Measurements from ENCODE around the gene ESAM.

Gene ESAM

DNA sequence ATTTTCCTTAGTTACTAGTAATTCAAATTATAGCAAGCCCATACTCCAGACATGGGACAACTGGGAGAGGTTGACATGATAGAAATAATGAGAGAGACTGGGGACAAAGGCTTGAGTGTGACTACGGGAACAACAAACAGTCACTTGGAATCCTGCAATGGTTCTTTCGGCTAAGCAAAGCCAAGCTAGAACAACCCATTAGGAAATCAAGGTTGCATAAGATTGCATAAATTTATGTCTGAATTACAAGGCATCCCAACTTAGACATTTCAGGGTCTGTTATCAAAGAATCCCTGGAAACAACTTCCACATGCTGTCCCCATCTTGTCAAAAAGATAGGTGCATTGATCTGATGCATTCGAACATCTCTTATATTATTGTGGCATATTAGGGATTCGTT is 32.5 kb downstream of the ESAM start:
- no peak for DNase-seq

DNA sequence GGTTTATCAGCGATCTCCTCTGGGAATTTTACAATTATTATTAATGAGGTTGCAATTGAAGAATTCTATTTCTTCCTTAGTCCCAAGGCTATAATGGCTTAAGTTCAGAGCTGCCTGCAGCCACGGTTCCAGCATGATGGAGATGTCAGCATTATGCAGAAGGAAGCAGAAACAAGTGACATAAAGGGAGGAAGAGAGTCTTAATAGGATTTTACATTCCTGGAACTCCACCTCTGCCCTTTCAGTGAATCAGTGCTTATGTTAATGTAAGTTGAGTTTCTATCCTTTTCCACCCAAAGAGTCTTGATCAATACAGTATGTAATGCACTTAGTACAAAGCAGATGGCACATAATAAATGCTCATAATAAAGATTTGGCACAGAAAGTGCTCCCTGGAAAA is 34.0 kb downstream of the ESAM start:
- DNase-seq: no peak

DNA sequence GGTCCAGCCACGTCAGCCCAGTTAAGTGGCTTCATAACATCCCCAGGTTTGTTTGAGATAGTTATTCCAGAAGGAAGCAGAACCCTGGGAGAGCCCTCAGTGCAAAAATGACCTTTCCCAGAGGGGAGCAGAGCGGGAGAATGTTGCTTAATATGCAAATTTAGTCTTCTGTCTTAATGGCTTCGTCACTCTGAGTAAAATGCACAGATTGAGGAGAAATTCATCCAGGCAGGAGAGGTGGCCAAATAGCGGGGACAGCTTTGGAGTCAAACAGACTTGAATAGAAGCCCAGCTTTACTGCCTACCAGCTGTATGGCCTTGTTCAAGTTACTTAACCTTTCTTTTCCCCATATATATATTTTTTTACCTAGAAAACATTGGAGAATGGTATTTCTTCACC is 34.6 kb downstream of the ESAM start:
- DNase-seq: no peak

DNA sequence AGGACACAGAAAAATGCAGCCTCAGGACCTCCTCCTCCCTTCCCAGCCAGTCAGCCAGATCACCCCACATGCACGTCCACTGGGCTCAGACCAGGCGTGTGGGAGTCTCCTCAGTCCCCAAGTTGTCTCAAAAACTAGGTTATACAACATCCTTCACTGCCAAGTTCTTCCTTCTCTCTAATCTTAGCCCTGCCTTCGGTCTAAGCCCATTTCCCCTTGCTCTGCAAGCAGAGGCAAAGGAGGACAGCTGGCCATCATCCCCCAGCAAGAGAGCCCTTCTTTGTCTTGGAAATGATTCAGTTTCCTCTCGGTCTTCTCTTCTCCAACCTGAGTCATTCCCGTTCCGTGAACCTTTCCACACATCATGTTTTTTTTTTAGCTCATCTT is 36.4 kb downstream of the ESAM start:
- peak; percentile 28 to 60 (median 48) for DNase-seq

DNA sequence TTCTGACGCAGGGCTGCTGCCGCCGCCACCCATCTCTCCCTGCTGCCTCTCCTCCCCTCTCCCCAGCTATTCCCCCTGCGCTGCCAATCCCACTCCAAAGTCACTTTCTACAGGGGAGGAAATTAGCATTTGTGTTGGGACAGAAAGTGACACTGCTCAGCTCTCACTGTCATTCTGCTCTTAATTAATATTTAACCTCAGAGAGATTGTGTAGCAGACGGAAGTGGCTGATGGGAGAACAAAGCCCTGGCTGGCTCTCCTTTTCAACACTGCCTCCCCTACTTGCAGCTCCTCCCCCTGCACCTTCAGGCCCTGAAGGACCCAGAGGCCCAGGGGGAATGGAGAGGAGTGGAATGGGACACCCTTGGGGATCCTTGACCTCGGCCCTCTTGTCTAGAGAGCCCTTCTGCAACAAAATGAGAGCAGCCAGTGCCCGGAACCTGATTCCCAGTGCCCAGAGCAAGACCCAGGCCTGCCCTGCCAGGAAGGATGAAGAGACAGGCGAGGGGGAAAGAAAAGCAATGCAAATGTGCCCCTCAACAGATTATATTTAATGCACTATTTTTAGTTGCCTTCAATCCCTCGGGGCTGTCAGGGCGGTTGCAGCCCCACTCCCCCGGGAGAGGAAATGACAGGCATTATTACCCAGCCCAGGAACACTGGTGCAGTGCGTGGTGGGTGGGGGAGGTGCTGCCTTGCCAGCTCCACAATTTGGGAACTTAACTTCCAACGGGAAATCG is 36.9 kb downstream of the ESAM start:
- DNase-seq: no peak

DNA sequence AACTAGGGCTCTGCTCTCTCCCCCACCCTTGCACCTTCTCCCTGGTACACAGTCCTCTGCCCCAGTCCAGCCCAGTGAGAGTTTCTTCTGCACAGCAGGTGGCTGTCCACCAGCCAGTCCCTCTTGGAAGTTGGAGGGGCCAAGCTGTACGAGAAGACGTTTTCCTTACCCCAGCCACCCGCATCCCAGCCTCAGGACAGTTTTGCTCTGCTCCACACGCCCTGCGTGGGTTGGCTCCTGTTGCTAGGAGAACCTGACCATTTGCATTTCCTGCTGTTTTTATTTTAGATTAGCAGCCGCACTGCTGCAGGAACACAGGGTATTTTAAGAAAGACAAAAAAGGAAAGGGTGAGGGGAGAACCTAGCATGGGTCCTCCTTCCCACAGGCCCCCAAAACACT is 39.9 kb downstream of the ESAM start:
- peak in 2 of 4 experiments; percentile 30 to 40 for DNase-seq

DNA sequence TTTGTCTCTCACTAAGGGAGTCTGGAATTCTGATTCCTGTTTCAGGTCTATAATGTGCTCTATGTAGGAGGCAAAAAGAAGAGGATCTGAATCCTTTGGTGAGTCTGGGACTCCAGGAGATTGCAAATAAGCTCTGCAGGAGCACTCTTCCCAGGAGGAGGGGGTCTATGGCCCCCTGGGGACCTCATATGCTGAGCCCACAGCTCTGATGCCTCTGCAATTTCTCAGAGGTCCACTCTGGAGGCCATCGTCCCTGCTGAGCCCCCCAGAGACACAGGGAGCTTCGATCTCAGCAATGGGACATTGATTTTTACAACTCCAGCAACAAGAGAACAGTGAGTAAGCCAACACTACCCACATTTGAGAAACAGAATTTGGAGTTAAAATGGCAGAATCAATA is 42.6 kb downstream of the ESAM start:
- no peak for DNase-seq

DNA sequence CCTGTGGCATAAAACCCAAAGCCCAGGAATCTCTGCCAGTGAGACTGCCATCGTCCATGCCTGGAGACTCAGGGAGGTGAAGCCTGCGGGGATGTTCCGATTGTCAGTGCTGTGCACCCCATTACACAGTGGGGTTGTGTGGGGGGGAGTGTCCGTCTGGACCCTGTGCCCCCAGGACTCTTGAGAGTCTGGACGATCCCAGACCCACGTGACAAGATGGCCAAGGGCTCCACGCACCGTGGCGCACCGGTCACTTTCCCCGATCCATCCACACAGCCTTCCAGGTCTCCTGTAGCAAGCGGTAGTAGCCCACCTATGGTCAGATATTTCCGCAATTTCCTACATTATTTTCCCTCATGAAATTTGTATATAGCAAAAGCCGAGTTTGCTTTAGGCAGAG is 43.3 kb downstream of the ESAM start:
- no peak for DNase-seq

DNA sequence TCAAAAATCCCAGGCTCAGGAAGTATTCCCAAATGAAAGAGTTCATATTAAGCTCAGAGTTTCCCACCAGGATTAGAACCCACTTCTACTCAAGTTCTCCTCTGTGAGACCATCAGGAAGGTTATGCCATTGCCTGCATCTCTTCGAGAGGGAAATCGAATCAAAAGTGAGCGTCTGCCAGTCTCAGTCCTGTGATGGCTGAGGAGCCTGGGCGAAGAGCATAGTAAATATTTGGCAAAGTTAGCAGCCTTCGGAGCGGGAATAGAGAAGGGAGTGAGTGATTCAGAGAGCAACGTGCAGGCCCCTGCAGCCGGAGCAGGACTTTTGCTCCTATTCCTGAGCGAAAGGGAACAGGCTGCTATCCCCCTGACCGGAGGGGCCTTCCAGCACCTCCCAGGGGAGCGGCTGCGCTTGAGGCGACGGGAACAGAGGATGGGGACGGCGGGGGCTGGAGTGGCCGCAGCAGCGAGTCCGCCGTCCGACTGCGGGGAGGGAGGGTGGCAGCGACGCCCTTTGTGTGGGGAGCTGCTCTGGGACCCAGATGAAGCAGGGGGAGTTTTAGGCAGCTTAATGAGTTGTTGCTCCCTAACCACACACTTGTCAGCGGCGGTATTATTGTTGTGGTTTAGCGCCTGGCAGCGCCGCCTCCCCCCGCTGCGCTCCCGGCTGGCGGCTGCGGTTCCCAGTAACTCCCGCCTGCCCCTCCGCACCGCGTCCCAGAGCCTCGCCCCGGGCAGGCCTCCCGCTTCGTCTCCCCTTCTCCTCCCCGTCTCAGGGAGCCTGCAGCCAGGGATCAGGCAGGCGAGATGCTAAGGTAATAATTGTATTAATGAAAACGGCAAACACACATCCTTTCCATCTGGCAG is 44.1 kb downstream of the ESAM start:
- peak in 1 of 4 experiments; percentile 29 for DNase-seq

DNA sequence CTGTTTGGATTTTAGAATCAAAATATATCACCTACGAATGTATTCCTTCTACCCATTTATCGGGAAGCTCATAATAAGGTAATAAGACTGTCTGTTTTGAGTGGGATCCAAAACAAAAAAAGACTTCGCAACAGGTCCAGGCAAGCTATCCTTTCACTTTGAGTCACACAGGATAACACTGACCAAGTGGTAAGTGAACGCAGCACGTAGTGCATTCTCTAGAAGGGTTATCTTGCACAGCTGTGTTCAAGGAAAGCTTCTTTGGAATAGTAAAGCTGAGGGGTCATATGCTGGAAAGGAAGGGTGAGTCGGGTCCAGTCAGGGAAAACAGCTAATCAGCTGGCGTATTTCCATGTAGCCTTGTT is 44.7 kb downstream of the ESAM start:
- DNase-seq: no peak

DNA sequence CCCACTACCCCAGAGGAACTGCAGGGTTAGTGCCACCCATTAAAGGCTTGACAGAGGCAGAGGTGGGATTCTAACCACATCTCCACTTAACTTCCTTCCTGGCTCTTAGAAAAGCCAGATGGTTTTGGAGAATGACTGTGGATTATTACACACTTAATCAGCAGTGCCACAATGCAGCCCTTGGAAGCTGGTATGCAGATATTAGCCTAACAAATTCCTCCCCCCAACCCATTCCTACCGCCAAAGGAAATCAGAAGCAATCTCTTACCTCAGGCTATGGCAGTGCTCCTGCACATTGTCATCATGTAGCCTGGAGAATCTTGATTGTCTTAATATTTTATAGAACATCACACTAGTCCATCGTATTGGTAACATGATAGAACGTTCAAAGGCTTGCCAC is 45.5 kb downstream of the ESAM start:
- DNase-seq: no peak

DNA sequence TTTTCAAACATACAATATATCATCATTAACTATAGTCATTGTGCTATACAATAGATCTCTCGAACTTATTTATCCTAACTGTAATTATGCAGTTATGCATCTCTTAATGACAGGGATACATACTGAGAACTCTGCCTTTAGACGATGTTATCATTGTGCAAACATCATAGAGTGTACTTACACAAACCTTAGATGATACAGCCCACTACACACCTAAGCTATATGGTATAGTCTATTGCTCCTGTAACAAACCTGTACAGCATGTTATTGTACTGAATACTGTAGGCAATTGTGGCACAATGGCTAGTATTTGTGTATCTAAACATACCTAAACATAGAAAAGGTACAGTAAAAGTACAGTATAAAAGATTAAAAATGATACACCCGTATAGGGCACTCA is 49.7 kb downstream of the ESAM start:
- no peak for DNase-seq

DNA sequence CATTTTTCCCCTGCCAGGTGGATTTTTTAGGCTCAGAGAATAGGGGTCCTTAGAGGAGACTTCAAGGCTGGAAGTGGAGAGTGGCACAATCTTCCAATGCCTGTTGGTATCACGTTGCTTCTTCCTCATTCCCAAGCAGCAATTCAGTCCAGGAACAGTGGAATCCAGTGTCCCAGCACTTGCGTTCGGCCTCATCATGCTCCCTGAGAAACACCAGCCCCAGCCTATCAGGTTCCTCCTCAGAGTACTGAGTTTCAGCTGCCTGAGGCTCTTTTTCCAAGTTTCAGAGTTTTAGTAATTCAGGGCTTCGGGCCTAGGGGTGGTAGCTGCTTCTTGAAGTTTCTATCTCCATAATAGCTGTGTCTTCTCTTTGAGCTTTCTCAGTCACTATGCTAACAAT is 54.3 kb downstream of the ESAM start:
- no peak for DNase-seq
